Endothelial cell of umbilical vein (primary cell): Measurements from ENCODE around the gene SUMO4. TPM values are rescaled to one million over a fixed set of nuclear protein-coding genes. Genes with fewer than 3 reads are reported as not detected.

Source experiments
- BruUV-seq: library from RNA; stranded (reverse); fragments of 400-500 nt; replicated peaks from 2 replicates; lab custom pipeline; 2021; lab: Mats Ljungman, UMichigan
- CTCF ChIA-PET: fragments of 300-600, 350-600 bp; sonication (Branson Sonifier 250); formaldehyde crosslinking; loops from one replicate; lab custom pipeline; 2021; ENCODE audit warnings: antibody characterized with exemption, inconsistent platforms; lab: Charles Lee
- POLR2A ChIA-PET: fragments of 300-600, 350-600 bp; sonication (Branson Sonifier 250); formaldehyde crosslinking; loops from one replicate; lab custom pipeline; 2021; ENCODE audit warnings: antibody characterized with exemption, inconsistent platforms; lab: Charles Lee
- DNase-seq: peaks from one replicate; pipeline ENCODE4 v3.0.0-alpha.2; 2011; ENCODE audit warnings: low read depth, low spot score
- FAIRE-seq: peaks from 2 replicates; lab custom pipeline; 2011; peaks lifted over from hg19 to GRCh38; lab: Jason Lieb, UNC
- H2AFZ ChIP-seq: 2 replicates; pipeline ENCODE4 v1.6.0; 2012; ENCODE audit warnings: low read depth, low read length, control low read depth, inconsistent platforms
- H3K27ac ChIP-seq: 2 replicates; pipeline ENCODE4 v1.5.1; 2011; ENCODE audit warnings: low read depth, mild to moderate bottlenecking, control low read depth, low read length, moderate library complexity; ENCODE audit not compliant: insufficient read depth
- H3K27me3 ChIP-seq, 2 experiments: 2 replicates each; pipeline versions ENCODE4 v1.6.0 to v1.6.1; 2011; ENCODE audit warnings: low read length in 2 of 2, mixed read lengths in 1 of 2; ENCODE audit not compliant: control insufficient read depth in 2 of 2, insufficient read depth in 2 of 2
- H3K36me3 ChIP-seq, 2 experiments: 2 replicates in 1 of 2; 3 replicates in 1 of 2; pipeline ENCODE4 v1.5.1; 2011; ENCODE audit warnings: low read length in 2 of 2, mild to moderate bottlenecking in 1 of 2, moderate library complexity in 1 of 2; ENCODE audit not compliant: control insufficient read depth in 2 of 2, insufficient read depth in 2 of 2; ENCODE audit errors: extremely low read depth in 1 of 2
- H3K4me1 ChIP-seq: 3 replicates; pipeline ENCODE4 v1.5.1; 2011; ENCODE audit warnings: mild to moderate bottlenecking, low read length; ENCODE audit not compliant: control insufficient read depth, insufficient read depth; ENCODE audit errors: extremely low read depth
- H3K4me2 ChIP-seq: 2 replicates; pipeline ENCODE4 v1.6.1; 2011; ENCODE audit warnings: low read length, control low read depth, mixed read lengths; ENCODE audit not compliant: insufficient read depth
- H3K4me3 ChIP-seq, 3 experiments: fragments of 200-600 bp in 1 of 3; sonication (generic), shearing (Covaris generic) in 1 of 3; replicated peaks in 1 of 3; 2 replicates each; pipeline ENCODE4 v1.5.1; 2011 to 2016; ENCODE audit warnings: control low read depth in 3 of 3, low read length in 3 of 3, mild to moderate bottlenecking in 2 of 3, inconsistent platforms in 1 of 3, low read depth in 1 of 3, moderate library complexity in 1 of 3; ENCODE audit not compliant: insufficient read depth in 1 of 3
- H3K79me2 ChIP-seq: 2 replicates; pipeline ENCODE4 v1.6.0; 2012; ENCODE audit warnings: low read length, inconsistent platforms; ENCODE audit not compliant: control insufficient read depth, insufficient read depth
- H3K9ac ChIP-seq: replicated peaks from 2 replicates; pipeline ENCODE3; 2011; ENCODE audit warnings: low read length, control low read depth; ENCODE audit not compliant: insufficient read depth; ENCODE audit errors: extremely low read depth
- H3K9me1 ChIP-seq: replicated peaks from 3 replicates; pipeline ENCODE4 v1.6.0; 2011; ENCODE audit warnings: mild to moderate bottlenecking, low read length; ENCODE audit not compliant: control insufficient read depth, insufficient read depth; ENCODE audit errors: extremely low read depth
- H3K9me3 ChIP-seq: replicated peaks from 2 replicates; pipeline ENCODE4 v1.5.1; 2012; ENCODE audit warnings: low read length, inconsistent platforms; ENCODE audit not compliant: control insufficient read depth, insufficient read depth
- H4K20me1 ChIP-seq: replicated peaks from 2 replicates; pipeline ENCODE3; 2011; ENCODE audit warnings: mild to moderate bottlenecking, low read length; ENCODE audit not compliant: control insufficient read depth, insufficient read depth; ENCODE audit errors: extremely low read depth
- CTCF ChIP-seq, 2 donors: IDR thresholded peaks; 1 replicate in 1 of 2; 2 replicates in 1 of 2; pipeline ENCODE4 v1.5.1; 2011; ENCODE audit warnings: low read length in 2 of 2, mild to moderate bottlenecking in 2 of 2, moderate library complexity in 2 of 2, control low read depth in 1 of 2, inconsistent platforms in 1 of 2, low read depth in 1 of 2; ENCODE audit not compliant: insufficient read depth in 1 of 2; ENCODE audit errors: extremely low read depth in 1 of 2
- EZH2 ChIP-seq: IDR thresholded peaks from 2 replicates; pipeline ENCODE4 v1.6.1; 2012; ENCODE audit warnings: borderline replicate concordance, low read depth, mild to moderate bottlenecking, moderate library complexity, low read length, inconsistent platforms; ENCODE audit not compliant: severe bottlenecking
- FOS ChIP-seq: IDR thresholded peaks from 2 replicates; pipeline ENCODE4 v1.6.1; 2011; ENCODE audit warnings: mild to moderate bottlenecking, low read length, moderate library complexity, borderline replicate concordance; ENCODE audit not compliant: insufficient read depth
- GATA2 ChIP-seq: IDR thresholded peaks from 2 replicates; pipeline ENCODE4 v1.7.0; 2011; ENCODE audit warnings: low read depth, mild to moderate bottlenecking, moderate library complexity, mixed read lengths, low read length; ENCODE audit not compliant: insufficient read length, insufficient read depth
- JUN ChIP-seq: IDR thresholded peaks from 2 replicates; pipeline ENCODE4 v1.6.1; 2011; ENCODE audit warnings: borderline replicate concordance, low read depth; ENCODE audit not compliant: insufficient read length, insufficient read depth
- MAX ChIP-seq: IDR thresholded peaks from 2 replicates; pipeline ENCODE4 v1.6.1; 2011; ENCODE audit not compliant: insufficient read depth, insufficient read length
- MYC ChIP-seq: IDR thresholded peaks from one replicate; pipeline ENCODE4 v1.6.1; 2011; ENCODE audit warnings: mild to moderate bottlenecking, low read depth, low read length
- POLR2A ChIP-seq: IDR thresholded peaks from 2 replicates; pipeline ENCODE4 v1.6.1; 2012; ENCODE audit warnings: low read depth, mild to moderate bottlenecking, control low read depth, low read length
- POLR2AphosphoS5 ChIP-seq: IDR thresholded peaks from 2 replicates; pipeline ENCODE4 v1.6.1; 2012; ENCODE audit warnings: low read depth, mild to moderate bottlenecking, control low read depth, low read length, moderate library complexity; ENCODE audit not compliant: insufficient read depth
- dilution Hi-C: fragments of 300-500 bp; cut with MboI; formaldehyde crosslinking; loops from one replicate; pipeline ENCODE4 v1.15.0; 2019; ENCODE audit warnings: low sequenced_read_pairs; ENCODE audit not compliant: extremely low pct_ligation_motif_present
- intact Hi-C: fragments of 100-400 bp; cut with micrococcal nuclease; formaldehyde crosslinking; loops from one replicate; pipeline ENCODE4 v1.10.0; 2022
- polyA plus RNA-seq, 4 experiments: library from polyadenylated mRNA; depleted of rRNA in 3 of 4; stranded (reverse) in 3 of 4; unstranded in 1 of 4; fragments of >200 nt; gene quantifications; 2 replicates each; pipeline versions ENCODE4 v1.2.1 to v1.2.3, GENCODE V29; 2011 to 2012; ENCODE audit warnings: missing spikeins in 1 of 4
- total RNA-seq: library from RNA; stranded (reverse); gene quantifications from 2 replicates; pipeline ENCODE4 v1.2.3, GENCODE V29; 2021

Gene SUMO4
- total and polyA plus RNA-seq, 2 donors (not counting 3 experiments of a cell fraction or from before 2014, with no cell fraction given) = 0.10 to 2.6 TPM

- intact Hi-C loops (loop anchor here (2.0 kb wide), 1 partner anchor 21 kb away; no protein-coding TSS in a partner anchor), dilution Hi-C loops (no loop called here)
- Histone ChIP-seq H3K79me2 (peaks cover 33% of the 10 kb centered on the region), H3K9ac (no peak overlapping the region), H3K9me1 (no peaks in the 10 kb centered on the region), H3K9me3 (no peaks in the 10 kb centered on the region), H4K20me1 (no peaks in the 10 kb centered on the region), H3K36me3 (peaks cover 0 to 3% of the 10 kb centered on the region in 2 experiments), H3K4me2 (no peak overlapping the region), H3K4me1 (no peaks in the 10 kb centered on the region), H2AFZ (no peak overlapping the region), H3K27me3 (no peaks in the 10 kb centered on the region), H3K27ac (no peak overlapping the region), H3K4me3 (no peak overlapping the region)
- CTCF ChIA-PET = interaction anchor here (0.8 to 1.1 kb wide), 2 partner anchors 49 to 291 kb away, joined by 3 read pairs; no protein-coding TSS in a partner anchor
- BruUV-seq = no TSS peak
- no peak for FAIRE-seq
- POLR2A ChIA-PET = no interaction called here
- no peak for DNase-seq
- TF ChIP-seq POLR2AphosphoS5 (no peak), MAX (no peak), GATA2 (no peak), FOS (no peak), JUN (no peak), MYC (no peak), CTCF (IDR thresholded peaks at IDR 0.05; ENCODE audit: extremely low read depth in 1 of 2, insufficient read depth in 1 of 2, low read depth in 1 of 2, low read length in 2 of 2) (no peak), POLR2A (no peak), EZH2 (no peak)
Observed at GRCh38 chr6:149373511-149373910, 26.6 kb upstream of the SUMO4 start.
